HG03575 (cell line): Measurements from ENCODE around the gene RNF128.

Experiments used
- ATAC-seq: cut with Tn5 transposase; IDR thresholded peaks from one replicate; pipeline ENCODE4 v1.9.1; 2021; ENCODE audit not compliant: unreplicated experiment, insufficient number of reproducible peaks, low FRiP score; ENCODE audit errors: extremely low read depth

RNF128 gene, protein sequence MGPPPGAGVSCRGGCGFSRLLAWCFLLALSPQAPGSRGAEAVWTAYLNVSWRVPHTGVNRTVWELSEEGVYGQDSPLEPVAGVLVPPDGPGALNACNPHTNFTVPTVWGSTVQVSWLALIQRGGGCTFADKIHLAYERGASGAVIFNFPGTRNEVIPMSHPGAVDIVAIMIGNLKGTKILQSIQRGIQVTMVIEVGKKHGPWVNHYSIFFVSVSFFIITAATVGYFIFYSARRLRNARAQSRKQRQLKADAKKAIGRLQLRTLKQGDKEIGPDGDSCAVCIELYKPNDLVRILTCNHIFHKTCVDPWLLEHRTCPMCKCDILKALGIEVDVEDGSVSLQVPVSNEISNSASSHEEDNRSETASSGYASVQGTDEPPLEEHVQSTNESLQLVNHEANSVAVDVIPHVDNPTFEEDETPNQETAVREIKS

DNA sequence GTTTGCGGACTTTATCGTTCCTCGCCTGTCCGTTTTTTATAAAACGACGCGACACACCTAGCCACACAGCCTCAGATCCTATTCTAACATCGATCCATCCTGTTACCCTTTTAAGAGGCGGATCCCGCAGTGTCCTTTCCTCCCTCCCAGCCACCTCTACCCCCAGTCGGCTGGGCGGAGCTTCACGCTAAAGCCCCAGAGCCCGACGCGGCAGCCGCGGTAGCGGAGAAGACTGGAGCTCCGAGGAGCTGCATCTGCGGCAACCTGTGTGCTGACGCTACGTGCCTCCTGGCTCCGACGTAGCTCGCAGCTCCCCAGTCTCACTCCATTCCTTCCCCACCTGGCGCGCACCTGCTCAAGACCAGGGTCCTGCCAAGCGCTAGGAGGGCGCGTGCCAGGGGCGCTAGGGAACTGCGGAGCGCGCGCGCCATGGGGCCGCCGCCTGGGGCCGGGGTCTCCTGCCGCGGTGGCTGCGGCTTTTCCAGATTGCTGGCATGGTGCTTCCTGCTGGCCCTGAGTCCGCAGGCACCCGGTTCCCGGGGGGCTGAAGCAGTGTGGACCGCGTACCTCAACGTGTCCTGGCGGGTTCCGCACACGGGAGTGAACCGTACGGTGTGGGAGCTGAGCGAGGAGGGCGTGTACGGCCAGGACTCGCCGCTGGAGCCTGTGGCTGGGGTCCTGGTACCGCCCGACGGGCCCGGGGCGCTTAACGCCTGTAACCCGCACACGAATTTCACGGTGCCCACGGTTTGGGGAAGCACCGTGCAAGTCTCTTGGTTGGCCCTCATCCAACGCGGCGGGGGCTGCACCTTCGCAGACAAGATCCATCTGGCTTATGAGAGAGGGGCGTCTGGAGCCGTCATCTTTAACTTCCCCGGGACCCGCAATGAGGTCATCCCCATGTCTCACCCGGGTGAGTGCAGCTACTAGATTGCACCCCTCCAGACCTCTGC lies at the start of gene RNF128:
Gene RNF128, plus strand, starts transcription at position 217 of the 953 bp plus-strand sequence. Its CDS starts 213 bp downstream, at position 430.
- no peak for ATAC-seq

DNA sequence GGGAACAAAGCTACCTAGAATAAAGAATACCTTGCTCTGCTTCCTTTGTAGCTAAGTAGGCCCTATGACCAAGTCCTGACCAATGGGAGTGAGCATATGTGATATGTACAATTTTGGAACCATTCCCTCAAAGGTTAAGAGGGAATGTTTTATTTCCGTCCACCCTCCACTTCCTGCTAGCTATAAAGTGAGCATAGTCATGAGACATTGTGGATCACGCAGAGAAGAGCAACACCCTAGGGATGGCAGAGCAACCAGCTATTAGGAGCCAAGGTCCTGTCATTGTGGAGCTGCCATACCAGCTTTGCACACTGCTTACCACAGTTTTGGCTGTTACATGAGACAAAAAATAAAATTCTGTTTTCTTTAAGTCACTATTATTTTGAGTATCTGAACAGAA lies 45.8 kb upstream of the RNF128 start:
- ATAC-seq, result no peak

DNA sequence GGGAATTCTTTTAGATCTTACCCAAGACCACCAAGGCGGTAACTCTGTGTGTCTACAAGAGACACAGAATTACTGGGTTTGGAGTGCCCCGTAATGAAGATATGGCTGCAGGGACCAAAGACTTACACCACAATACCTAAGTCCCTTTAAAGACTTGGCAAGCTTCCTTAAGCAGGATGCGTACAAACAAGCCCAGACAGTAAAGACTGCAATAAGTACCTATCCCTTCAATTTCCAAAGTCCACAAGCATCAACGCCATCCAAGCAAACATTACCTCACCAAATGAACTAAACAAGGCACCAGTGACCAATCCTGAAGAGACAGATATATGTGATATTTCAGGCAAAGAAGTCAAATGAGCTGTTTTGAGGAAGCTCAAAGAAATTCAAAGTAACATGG lies 42.3 kb upstream of the RNF128 start:
- ATAC-seq, result no peak

DNA sequence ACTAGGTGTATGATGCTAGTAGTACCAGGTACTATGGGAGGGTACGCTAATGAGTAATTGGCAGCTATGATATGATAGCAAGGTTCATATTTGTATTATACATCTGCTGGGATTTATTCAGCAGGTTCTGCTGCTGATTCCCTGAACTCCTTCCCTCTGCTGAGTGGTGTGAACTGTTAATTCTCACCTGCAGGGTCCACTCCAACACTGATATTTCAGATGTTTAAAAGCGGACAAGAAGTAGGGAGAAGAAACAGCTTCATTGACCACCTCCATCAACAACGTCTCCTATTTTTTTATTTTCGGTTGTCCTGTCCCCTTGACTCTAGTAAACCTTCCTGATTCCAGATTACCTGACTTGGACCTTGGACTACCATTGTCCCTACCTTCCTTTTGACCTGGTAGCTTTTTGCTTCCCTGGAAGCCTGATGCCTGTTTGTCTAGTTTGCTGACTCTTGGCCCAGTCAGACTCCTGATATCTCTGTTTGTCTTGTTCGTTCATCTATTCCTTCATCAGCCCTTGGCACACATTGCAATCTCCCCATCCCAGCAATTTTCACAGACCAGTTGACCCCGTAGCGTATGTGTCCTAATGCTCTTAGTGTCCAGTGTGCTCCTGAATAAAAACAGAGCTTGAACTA lies 34.0 kb upstream of the RNF128 start:
- no peak for ATAC-seq

DNA sequence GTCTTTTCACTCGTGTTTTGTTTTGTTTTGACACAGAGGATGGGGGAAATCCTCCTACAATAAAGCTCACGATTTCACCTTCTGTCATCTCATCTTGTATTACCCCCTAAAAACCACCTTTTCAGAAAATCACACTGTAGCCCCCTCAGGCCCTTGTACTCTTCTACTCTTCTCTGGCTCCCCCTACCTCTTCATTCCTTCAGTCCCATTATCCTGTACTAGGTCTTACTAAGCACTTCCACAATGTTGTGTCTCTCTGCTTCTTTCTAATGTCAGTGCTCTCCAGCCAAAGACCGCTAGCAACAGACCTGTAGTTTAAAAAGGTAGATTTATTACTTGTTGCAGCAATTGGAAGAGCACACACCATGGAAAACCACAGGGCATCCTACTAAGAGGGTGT lies 30.0 kb upstream of the RNF128 start:
- no peak for ATAC-seq

DNA sequence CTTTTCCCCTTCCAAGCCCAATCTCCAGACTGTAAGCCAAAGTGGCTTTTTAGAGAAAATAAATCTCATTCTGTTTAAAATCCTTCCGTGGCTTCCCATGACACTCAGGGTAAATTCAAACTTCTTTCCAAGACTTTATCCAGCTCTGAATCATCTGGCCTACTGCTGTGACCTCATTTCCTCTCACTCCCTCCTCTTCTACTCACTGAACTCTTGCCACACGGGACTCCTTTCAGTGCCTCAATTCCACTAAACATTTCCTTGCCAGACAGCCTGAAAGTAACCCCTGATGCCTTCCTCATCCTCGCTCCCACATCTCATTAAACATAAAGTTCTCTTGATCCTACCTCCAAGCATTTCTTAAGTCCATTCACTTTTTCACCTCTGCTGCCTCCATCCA lies 27.8 kb upstream of the RNF128 start:
- ATAC-seq, result no peak

DNA sequence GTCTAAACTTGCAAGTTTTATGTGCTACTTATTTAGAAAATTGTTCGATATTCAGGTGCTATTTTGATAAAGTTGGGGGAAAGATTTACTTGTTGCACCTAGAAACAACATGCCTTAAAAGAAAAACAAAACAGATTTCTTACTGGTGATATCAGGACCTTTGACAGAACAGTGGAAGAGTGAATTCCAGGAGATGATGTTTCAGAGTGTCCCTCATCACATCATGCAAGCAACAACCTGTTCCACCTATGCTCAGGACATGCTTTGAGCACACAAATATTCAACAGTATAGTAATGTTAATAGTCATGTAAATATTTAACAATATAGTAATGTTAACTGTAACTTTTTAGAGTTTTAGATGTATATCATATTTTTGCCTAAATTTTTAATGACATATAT lies 23.9 kb upstream of the RNF128 start:
- no peak for ATAC-seq

DNA sequence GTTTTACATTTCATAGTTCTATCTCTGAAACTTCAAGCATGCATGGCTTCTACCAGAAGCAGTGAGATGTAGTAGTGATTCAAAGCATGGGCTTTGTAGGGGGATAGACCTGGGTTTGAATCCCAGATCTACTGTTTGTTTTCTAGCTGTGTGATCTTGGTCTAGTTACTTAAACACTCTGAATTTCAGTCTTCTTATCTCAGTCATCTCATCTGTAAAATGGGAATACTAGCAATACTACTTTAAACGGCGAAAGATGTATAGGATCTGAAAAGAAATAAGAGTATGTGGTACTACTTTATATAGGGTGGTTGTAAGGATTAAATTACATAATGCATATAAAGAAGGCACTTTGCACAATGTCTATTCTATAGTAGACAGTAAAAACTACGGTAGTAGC lies 20.0 kb upstream of the RNF128 start:
- ATAC-seq, result no peak

DNA sequence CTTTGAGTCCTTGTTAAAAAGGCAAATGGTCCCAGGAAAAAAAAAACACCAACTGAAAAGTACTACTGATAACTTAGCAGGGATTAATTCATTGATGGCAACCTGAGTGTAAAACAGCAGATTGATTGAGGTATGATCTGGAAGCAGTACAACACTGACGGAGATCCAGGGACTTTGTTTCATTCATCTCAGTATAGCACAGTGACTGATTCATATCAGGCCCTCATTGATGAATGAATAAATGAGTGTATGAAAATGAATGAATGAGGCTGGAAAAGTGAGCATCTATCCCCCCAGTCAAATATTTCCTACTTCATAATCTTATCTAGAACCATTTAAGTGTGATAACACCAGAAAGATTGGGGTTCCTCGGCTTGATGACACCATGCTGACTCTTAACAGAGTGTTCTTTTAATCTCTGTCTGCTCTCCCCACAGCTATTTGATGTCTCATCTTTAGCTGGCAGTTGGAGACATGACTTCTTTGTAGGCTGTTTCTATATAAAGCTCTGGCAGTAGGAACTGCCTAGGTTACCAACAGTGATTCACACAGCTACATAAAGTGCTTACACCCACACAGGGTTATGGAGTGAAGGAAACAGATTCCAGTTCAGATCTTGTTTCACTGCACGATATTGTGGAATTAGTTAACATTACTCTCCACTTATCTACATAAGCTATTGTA lies 18.6 kb upstream of the RNF128 start:
- ATAC-seq, result no peak

DNA sequence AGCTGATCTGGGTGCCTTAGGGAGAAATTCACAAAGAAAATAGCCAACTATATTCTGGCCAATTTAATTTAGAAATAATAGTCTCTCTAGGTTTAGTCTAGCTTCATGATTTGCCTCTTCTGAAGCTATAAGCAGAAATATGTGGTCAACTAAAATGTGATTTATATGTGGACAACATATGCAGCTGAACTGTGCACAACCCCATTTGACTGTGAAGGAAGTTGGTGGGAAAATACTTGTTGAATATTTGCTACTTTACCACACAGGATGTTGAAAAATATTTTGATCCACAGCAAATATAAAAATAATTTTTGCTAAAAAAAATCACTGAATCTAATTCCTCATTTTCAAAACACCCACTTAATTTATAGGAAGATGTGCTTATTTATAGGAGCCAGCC lies 15.7 kb upstream of the RNF128 start:
- ATAC-seq, result no peak

DNA sequence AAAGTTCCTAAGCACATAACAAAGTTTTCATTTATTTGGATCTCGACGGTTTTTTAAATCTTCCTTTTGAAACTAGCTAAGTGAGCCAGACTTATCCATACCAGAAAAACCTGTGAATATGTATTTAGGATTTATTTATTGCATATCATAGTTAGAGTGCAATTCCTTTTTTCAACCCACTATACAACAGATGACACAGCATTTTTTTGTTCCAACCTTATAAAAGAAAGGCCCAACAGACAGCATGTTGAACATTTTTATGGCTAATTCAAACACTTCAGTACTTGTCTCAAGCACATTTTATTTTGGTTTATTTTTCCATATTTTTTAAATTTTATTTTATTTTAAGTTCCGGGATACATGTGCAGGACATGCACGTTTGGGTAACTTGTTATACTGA lies 15.1 kb upstream of the RNF128 start:
- ATAC-seq, result no peak

DNA sequence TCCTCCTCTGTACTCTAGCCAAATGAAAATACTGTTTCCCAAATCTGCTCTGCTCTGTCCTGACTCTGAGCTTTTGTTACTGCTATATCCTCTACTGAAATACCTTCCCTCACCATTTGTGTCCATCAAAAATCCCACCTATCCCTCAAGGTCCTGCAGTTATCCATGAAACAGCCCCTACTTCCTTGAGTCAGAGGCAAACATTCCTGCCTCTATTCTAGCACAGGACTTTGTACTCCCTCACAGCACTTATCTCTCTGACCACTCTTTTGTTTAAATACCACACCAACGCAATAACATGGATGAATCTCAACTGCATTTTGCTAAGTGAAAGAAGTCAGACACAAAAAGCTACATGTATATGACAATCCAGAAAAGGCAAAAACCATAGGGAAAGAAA lies 10.5 kb upstream of the RNF128 start:
- no peak for ATAC-seq

DNA sequence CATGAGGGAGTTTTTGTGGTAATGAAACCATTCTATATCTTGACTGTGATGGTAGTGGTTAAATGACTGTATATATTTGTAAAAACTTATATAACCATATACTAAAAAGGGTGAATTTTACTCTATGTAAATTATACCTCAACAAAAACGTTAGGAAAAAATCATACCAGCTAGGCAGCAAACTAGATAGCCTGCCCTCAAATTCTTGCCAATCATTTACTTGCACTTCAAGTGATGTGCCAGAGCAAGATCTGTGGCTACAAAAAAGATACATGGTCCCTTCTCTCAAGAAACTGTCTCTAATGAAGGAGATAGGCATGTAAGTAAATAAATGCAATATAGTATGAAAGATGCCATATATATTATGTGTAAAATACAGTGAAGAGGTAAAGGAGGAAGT lies 10.0 kb upstream of the RNF128 start:
- no peak for ATAC-seq

DNA sequence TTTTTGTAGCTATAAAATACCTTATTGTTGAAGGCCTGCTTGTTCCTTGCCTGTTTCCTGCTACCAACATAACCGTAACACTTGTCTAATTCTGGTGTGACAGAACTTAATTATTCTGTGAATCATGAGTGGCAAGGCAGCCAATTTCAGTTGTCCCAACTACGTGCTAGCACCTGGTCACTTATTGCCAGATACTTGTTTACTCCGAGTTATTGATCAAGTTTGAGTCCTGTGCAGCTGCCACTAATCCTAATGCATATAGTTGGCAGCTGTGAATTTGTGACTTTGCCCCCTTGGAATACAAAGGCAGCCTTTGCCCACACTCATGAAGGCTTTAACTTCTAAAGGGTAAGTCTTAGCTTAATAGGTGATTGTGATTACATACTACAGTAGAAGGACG lies 7.8 kb upstream of the RNF128 start:
- no peak for ATAC-seq

DNA sequence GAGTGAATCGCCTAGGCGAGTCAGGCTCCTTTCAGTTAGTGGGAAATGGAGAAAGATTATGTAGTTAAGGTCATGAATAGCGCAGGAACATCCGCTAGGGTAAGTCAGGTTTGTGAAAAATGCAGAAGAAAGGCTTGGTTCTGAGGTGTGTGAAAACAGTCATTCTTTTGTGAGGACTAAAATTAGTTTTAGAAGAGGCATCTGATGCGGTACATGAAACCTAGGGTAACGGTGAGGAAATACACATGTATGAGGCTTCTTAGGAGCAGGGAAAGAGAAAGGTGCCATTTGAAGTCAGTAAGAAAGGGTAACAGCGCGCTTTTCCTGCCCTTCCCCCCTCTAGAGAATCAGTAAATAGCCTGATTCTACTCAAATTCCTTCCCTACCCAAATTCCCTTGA lies 570 bp upstream of the RNF128 start:
- ATAC-seq, result no peak

DNA sequence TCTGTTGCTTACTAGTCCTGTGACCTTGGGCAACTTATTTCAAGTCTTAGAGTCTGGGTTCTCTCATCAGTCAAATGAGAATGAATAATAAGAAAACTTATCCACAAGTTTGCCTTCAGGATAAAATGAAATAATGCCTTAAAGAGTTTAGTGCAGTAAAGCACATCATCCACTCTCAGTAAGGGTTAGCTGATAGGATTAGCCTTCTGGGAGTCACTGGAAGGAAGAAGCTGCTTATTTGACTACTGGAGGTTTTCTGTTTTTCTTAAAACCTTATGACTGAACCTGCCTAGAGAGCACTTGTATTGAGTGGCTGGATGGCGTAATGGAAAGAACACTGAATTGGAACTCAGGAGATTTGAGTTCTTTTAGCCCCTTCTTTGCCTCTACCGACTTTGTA lies 1.8 kb downstream of the RNF128 start:
- ATAC-seq, result no peak

DNA sequence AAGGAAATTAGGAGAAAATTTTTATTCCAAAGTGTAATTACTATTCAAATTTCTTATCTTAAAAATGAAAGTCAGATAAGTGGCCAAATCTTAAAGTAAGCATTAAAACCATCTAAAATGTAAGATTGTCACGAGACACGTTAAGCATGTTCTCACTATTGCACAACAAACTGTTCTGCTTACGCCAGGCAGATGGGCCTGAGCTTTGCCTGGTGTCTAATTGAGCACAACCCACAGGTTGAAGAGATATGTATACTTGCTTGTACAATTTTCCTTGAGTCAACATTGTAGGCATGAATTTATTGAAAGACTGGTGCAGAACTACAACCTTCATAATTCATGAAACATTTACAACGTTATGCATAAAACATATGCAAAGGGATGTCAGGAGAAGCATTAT lies 3.9 kb downstream of the RNF128 start:
- ATAC-seq, result no peak

DNA sequence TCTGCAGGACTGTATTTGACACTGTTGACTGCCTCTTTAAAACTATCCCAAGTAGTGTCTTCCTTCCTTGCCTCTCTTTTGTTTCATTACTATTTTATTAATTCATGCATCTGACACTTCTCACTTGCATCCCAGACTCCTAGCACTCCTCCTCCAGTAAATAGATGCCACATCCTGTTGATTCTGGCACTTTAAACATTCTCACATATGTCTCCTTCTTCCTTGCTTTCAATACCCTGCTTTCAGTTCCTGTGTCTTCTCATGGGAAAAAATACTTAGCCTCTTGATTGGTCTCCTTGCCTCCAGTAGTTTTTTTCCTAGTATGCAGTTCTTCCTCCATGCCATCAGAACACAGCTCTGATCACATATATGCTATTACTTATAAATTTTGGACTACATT lies 5.1 kb downstream of the RNF128 start:
- no peak for ATAC-seq

DNA sequence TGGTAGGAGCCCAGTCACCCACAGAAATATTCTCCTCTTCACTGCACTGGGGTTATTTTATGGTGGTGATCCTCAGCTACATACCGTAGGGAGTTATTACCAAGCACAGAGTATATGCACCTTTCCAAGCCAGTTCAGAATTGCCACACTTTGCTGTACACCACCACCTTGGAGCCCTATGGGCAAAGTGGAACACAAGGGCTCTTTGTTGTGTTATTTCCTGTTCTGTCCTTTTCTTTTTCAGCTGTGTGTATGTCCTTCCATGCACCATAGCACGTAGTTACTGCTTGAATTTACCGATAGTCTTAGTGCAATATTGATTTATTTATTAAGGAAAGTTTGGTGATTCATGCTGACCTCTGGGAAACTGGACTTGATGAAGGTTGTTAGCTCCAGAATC lies 8.3 kb downstream of the RNF128 start:
- ATAC-seq, result no peak
